IMR-90 (cell line): ENCODE measurements around the gene IER5. TPM values are rescaled to one million over a fixed set of nuclear protein-coding genes. Genes with fewer than 3 reads are reported as not detected.

ENCODE experiments used
- ATAC-seq: fragments of 200-7000 bp; cut with Tn5 transposase; 2 replicates; pipeline ENCODE4 v1.9.1; 2020; ENCODE audit warnings: low read depth, mild to moderate bottlenecking, moderate library complexity
- BruUV-seq: library from RNA; stranded (reverse); fragments of 400-500 nt; replicated peaks from 2 replicates; lab custom pipeline; 2021; lab: Mats Ljungman, UMichigan
- CTCF ChIA-PET: fragments of 300-600 bp; formaldehyde crosslinking; extraction: SDS; loops from one replicate; lab custom pipeline; 2021; ENCODE audit warnings: antibody characterized with exemption; lab: Yijun Ruan, JAX
- POLR2A ChIA-PET: fragments of 300-600 bp; sonication (Branson Sonifier 250); formaldehyde crosslinking; loops from one replicate; lab custom pipeline; 2022; ENCODE audit warnings: antibody characterized with exemption; ENCODE audit not compliant: unreplicated experiment; lab: Charles Lee
- DNase-seq: peaks from one replicate; pipeline ENCODE4 v3.0.0; 2013
- H2AFZ ChIP-seq: replicated peaks from 2 replicates; pipeline ENCODE3; 2013; ENCODE audit warnings: low read length, mild to moderate bottlenecking; ENCODE audit not compliant: poor library complexity
- H2AK5ac ChIP-seq: 2 replicates; pipeline ENCODE4 v1.6.1; 2013; ENCODE audit warnings: low read depth, low read length, inconsistent platforms
- H2AK9ac ChIP-seq: replicated peaks from 2 replicates; pipeline ENCODE3; 2013; ENCODE audit warnings: mild to moderate bottlenecking, low read depth, low read length, moderate library complexity; ENCODE audit not compliant: poor library complexity
- H2BK120ac ChIP-seq: 2 replicates; pipeline ENCODE4 v1.6.1; 2013; ENCODE audit warnings: low read depth, low read length, inconsistent platforms
- H2BK15ac ChIP-seq: 3 replicates; pipeline ENCODE4 v1.6.1; 2013; ENCODE audit warnings: low read depth, low read length, inconsistent platforms
- H2BK20ac ChIP-seq: 2 replicates; pipeline ENCODE4 v1.6.1; 2013; ENCODE audit warnings: low read depth, mild to moderate bottlenecking, inconsistent platforms, low read length, moderate library complexity
- H2BK5ac ChIP-seq: 2 replicates; pipeline ENCODE4 v1.6.1; 2013; ENCODE audit warnings: mild to moderate bottlenecking, low read depth, low read length, inconsistent platforms; ENCODE audit not compliant: poor library complexity, severe bottlenecking
- H3K14ac ChIP-seq: replicated peaks from 2 replicates; pipeline ENCODE4 v1.6.1; 2013; ENCODE audit warnings: low read depth, low read length, inconsistent platforms
- H3K18ac ChIP-seq: 2 replicates; pipeline ENCODE4 v1.6.1; 2013; ENCODE audit warnings: low read depth, low read length, control low read depth
- H3K23ac ChIP-seq: 2 replicates; pipeline ENCODE4 v1.6.1; 2013; ENCODE audit warnings: low read depth, low read length, inconsistent platforms
- H3K27ac ChIP-seq: 2 replicates; pipeline ENCODE4 v1.5.1; 2013; ENCODE audit warnings: mild to moderate bottlenecking, control low read depth, low read length; ENCODE audit not compliant: insufficient read depth
- H3K27me3 ChIP-seq: 2 replicates; pipeline ENCODE4 v1.6.1; 2013; ENCODE audit warnings: low read length; ENCODE audit not compliant: control insufficient read depth, insufficient read depth
- H3K36me3 ChIP-seq: 2 replicates; pipeline ENCODE4 v1.6.1; 2013; ENCODE audit warnings: low read length, mixed read lengths; ENCODE audit not compliant: control insufficient read depth, insufficient read depth
- H3K4ac ChIP-seq: 2 replicates; pipeline ENCODE4 v1.6.1; 2013; ENCODE audit warnings: low read depth, low read length, inconsistent platforms
- H3K4me1 ChIP-seq: 2 replicates; pipeline ENCODE4 v1.6.1; 2013; ENCODE audit warnings: low read length, mixed read lengths; ENCODE audit not compliant: control insufficient read depth, insufficient read depth
- H3K4me2 ChIP-seq: 2 replicates; pipeline ENCODE4 v1.6.1; 2013; ENCODE audit warnings: low read depth, mild to moderate bottlenecking, control low read depth, low read length, moderate library complexity
- H3K4me3 ChIP-seq: 2 replicates; pipeline ENCODE4 v1.5.1; 2013; ENCODE audit warnings: low read depth, mild to moderate bottlenecking, control low read depth, low read length, moderate library complexity; ENCODE audit not compliant: insufficient read depth
- H3K56ac ChIP-seq: 2 replicates; pipeline ENCODE4 v1.6.1; 2013; ENCODE audit warnings: low read length, inconsistent platforms; ENCODE audit not compliant: insufficient read depth; ENCODE audit errors: extremely low read depth
- H3K79me1 ChIP-seq, 2 experiments: 2 replicates each; pipeline ENCODE4 v1.6.1; 2013; ENCODE audit warnings: low read length in 2 of 2, inconsistent platforms in 1 of 2, low read depth in 1 of 2
- H3K9ac ChIP-seq: 2 replicates; pipeline ENCODE4 v1.6.1; 2013; ENCODE audit warnings: low read depth, low read length, control low read depth
- H3K9me1 ChIP-seq: 2 replicates; pipeline ENCODE4 v1.6.1; 2013; ENCODE audit warnings: low read length, inconsistent platforms; ENCODE audit not compliant: insufficient read depth
- H3K9me3 ChIP-seq: 2 replicates; pipeline ENCODE4 v1.6.1; 2013; ENCODE audit warnings: low read length; ENCODE audit not compliant: control insufficient read depth, insufficient read depth
- H4K20me1 ChIP-seq: 2 replicates; pipeline ENCODE4 v1.6.1; 2013; ENCODE audit warnings: low read length, inconsistent platforms; ENCODE audit not compliant: insufficient read depth
- H4K5ac ChIP-seq: 2 replicates; pipeline ENCODE4 v1.6.1; 2013; ENCODE audit warnings: mild to moderate bottlenecking, low read depth, low read length, control low read depth
- H4K8ac ChIP-seq, 2 experiments: 2 replicates each; pipeline ENCODE4 v1.6.1; 2013; ENCODE audit warnings: low read depth in 2 of 2, low read length in 2 of 2, control low read depth in 1 of 2, inconsistent platforms in 1 of 2
- H4K91ac ChIP-seq: 2 replicates; pipeline ENCODE4 v1.6.1; 2013; ENCODE audit warnings: low read depth, low read length, inconsistent platforms; ENCODE audit not compliant: insufficient read depth
- BHLHE40 ChIP-seq: fragments of 150-350 bp; IDR thresholded peaks from 2 replicates; pipeline ENCODE4 v1.6.1; 2016; ENCODE audit warnings: mild to moderate bottlenecking, low read depth, low read length
- CEBPB ChIP-seq: IDR thresholded peaks from 2 replicates; pipeline ENCODE4 v1.6.1; 2012; ENCODE audit warnings: low read depth, low read length, improper control_type of control experiment
- CHD1 ChIP-seq: IDR thresholded peaks from 2 replicates; pipeline ENCODE4 v1.6.1; 2012; ENCODE audit warnings: low read depth, low read length, improper control_type of control experiment
- ELK1 ChIP-seq: fragments of 150-350 bp; IDR thresholded peaks from 2 replicates; pipeline ENCODE4 v1.6.1; 2016; ENCODE audit warnings: low read depth, mild to moderate bottlenecking, low read length, moderate library complexity, borderline replicate concordance
- FOS ChIP-seq: fragments of 150-350 bp; IDR thresholded peaks from 2 replicates; pipeline ENCODE4 v1.6.1; 2016; ENCODE audit warnings: low read depth, low read length
- MAFK ChIP-seq: IDR thresholded peaks from 2 replicates; pipeline ENCODE4 v1.6.1; 2012; ENCODE audit warnings: low read depth, low read length, improper control_type of control experiment
- MAZ ChIP-seq: IDR thresholded peaks from 2 replicates; pipeline ENCODE4 v1.6.1; 2012; ENCODE audit warnings: low read depth, mild to moderate bottlenecking, low read length, improper control_type of control experiment, moderate library complexity, borderline replicate concordance
- MXI1 ChIP-seq: IDR thresholded peaks from 2 replicates; pipeline ENCODE4 v1.6.1; 2012; ENCODE audit warnings: low read depth, mild to moderate bottlenecking, low read length, moderate library complexity, borderline replicate concordance
- NFE2L2 ChIP-seq: fragments of 150-350 bp; IDR thresholded peaks from 2 replicates; pipeline ENCODE4 v1.6.1; 2016; ENCODE audit warnings: low read depth, mild to moderate bottlenecking, low read length
- POLR2A ChIP-seq: IDR thresholded peaks from 2 replicates; pipeline ENCODE4 v1.6.1; 2012; ENCODE audit warnings: mild to moderate bottlenecking, low read depth, low read length
- RAD21 ChIP-seq: IDR thresholded peaks from 2 replicates; pipeline ENCODE4 v1.6.1; 2012; ENCODE audit warnings: low read length, improper control_type of control experiment
- RCOR1 ChIP-seq: IDR thresholded peaks from 2 replicates; pipeline ENCODE4 v1.6.1; 2012; ENCODE audit warnings: mild to moderate bottlenecking, low read length, improper control_type of control experiment; ENCODE audit not compliant: insufficient replicate concordance
- RFX5 ChIP-seq: IDR thresholded peaks from 2 replicates; pipeline ENCODE4 v1.8.0; 2012; ENCODE audit warnings: low read depth, mild to moderate bottlenecking, low read length, moderate library complexity
- SMC3 ChIP-seq: fragments of 150-350 bp; IDR thresholded peaks from 2 replicates; pipeline ENCODE4 v1.6.1; 2016; ENCODE audit warnings: low read depth, mild to moderate bottlenecking, antibody characterized with exemption, low read length, moderate library complexity
- WGBS, 2 experiments: methylation state at CpG; one replicate each; pipeline versions ENCODE4 v1.1.5 to v1.1.7; 2013; ENCODE audit warnings: missing lambda C conversion rate in 2 of 2; ENCODE audit not compliant: insufficient read length in 1 of 2; ENCODE audit errors: extremely low coverage in 2 of 2; 5-methylcytosine and 5-hydroxymethylcytosine counted together
- dilution Hi-C: fragments of 300-500 bp; cut with HindIII; formaldehyde crosslinking; loops from one replicate; pipeline ENCODE4 v1.14.3; 2018; ENCODE audit warnings: low sequenced_read_pairs; ENCODE audit not compliant: unreplicated experiment
- in situ Hi-C: fragments of 300-500 bp; cut with MboI; formaldehyde crosslinking; loops from 3 replicates; pipeline ENCODE4 v1.14.3; 2019; ENCODE audit warnings: low sequenced_read_pairs, inconsistent platforms, mixed read lengths
- intact Hi-C: fragments of 100-400 bp; cut with micrococcal nuclease; formaldehyde crosslinking; loops from 2 replicates; pipeline ENCODE4 v1.10.0; 2022
- polyA plus RNA-seq, 3 experiments: library from polyadenylated mRNA; depleted of rRNA; stranded (reverse); fragments of >200 nt; gene quantifications; 2 replicates each; pipeline ENCODE4 v1.2.3, GENCODE V29; 2012; ENCODE audit warnings: low replicate concordance in 1 of 3
- total RNA-seq: library from RNA; depleted of rRNA; stranded (reverse); fragments of >200 nt; gene quantifications from 2 replicates; pipeline ENCODE4 v1.2.3, GENCODE V29; 2012
- TF ChIP-seq, protein P1 (sequence below): conservative IDR thresholded peaks from 2 replicates; pipeline ENCODE4 v1.5.1; 2012; ENCODE audit warnings: mild to moderate bottlenecking, low read depth, low read length, improper control_type of control experiment
- TF ChIP-seq, protein P2 (sequence below): fragments of 150-350 bp; IDR thresholded peaks from 2 replicates; pipeline ENCODE4 v1.6.1; 2017; ENCODE audit warnings: mild to moderate bottlenecking, antibody characterized with exemption, low read length, low read depth

IER5 gene
- total and polyA plus RNA-seq, 2 of the 4 experiments (the other 2 are of a cell fraction) = 15.8 to 27.1 TPM

DNA sequence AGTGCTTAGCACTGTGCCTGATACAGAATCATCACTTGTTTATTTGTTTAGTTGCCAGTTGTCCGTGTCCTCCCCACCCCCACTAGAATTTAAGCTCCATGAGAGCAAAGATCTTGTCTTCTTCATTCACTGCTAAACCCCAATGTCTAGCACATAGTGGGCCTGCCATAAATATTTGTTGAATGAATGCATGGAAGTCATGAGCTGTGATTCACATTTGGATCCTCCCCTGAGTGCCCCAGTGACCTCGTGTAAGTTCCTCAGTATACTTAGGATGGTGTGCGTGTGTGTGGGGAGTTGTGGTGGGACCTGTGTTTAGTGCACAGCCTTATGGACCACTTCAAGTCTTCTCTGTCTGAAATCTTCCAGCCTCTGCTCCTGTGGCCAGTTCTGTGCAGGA is 23.1 kb downstream of the IER5 start:
- Histone ChIP-seq H2BK20ac (peak overlapping the region; percentile 91), H4K91ac (peak overlapping the region; percentile 73), H3K9me3 (no peaks in the 10 kb centered on the region), H2BK120ac (peak overlapping the region; percentile 87), H3K27ac (peak overlapping the region; percentile 26; the same call in 1 of the 2 replicates), H3K4me1 (peaks cover 24% of the 10 kb centered on the region), H3K9ac (no peak overlapping the region), H3K23ac (peak overlapping the region; percentile 29; the same call in 1 of the 2 replicates), H3K27me3 (no peaks in the 10 kb centered on the region), H2BK5ac (peak overlapping the region; percentile 71), H2AK5ac (peak overlapping the region; percentile 86), H3K4me2 (no peak overlapping the region), H2AFZ (no peak overlapping the region), H3K18ac (peak overlapping the region; percentile 31), H2AK9ac (peak overlapping the region; percentile 58), H4K8ac (peak overlapping the region; percentile 2 to 63; a peak in 3 of 4 replicates), H3K56ac (peak overlapping the region; percentile 40; the same call in 1 of the 2 replicates), H4K20me1 (no peaks in the 10 kb centered on the region; the same call in 1 of the 2 replicates), H4K5ac (peak overlapping the region; percentile 28), H2BK15ac (peak overlapping the region; percentile 74; the same call in 2 of the 3 replicates), H3K36me3 (no peaks in the 10 kb centered on the region), H3K4ac (peak overlapping the region; percentile 91), H3K9me1 (peaks cover 25% of the 10 kb centered on the region), H3K4me3 (no peak overlapping the region), H3K79me1 (peaks cover 0 to 27% of the 10 kb centered on the region in 2 experiments; a peak in 2 of 4 replicates), H3K14ac (peak overlapping the region; percentile 86)
- WGBS, 2 experiments = 57% methylated on average over 1 of the region's 3 CpGs; no CpG with 5 or more reads in 1 of the 2 experiments
- ChIA-PET POLR2A (no interaction called here), CTCF (interaction anchor here (2.6 kb wide), 1 partner anchor 31 kb away, joined by 13 read pairs; no protein-coding TSS in a partner anchor)
- no TSS peak for BruUV-seq
- in situ Hi-C loops (no loop called here), dilution Hi-C loops (no loop called here), intact Hi-C loops (no loop called here)
- ATAC-seq (no peak), DNase-seq (peak; percentile 61)
- TF ChIP-seq ELK1 = no peak
- no peak for TF ChIP-seq RAD21
- TF ChIP-seq CHD1 = no peak
- no peak for TF ChIP-seq RFX5
- TF ChIP-seq, protein P1, sequence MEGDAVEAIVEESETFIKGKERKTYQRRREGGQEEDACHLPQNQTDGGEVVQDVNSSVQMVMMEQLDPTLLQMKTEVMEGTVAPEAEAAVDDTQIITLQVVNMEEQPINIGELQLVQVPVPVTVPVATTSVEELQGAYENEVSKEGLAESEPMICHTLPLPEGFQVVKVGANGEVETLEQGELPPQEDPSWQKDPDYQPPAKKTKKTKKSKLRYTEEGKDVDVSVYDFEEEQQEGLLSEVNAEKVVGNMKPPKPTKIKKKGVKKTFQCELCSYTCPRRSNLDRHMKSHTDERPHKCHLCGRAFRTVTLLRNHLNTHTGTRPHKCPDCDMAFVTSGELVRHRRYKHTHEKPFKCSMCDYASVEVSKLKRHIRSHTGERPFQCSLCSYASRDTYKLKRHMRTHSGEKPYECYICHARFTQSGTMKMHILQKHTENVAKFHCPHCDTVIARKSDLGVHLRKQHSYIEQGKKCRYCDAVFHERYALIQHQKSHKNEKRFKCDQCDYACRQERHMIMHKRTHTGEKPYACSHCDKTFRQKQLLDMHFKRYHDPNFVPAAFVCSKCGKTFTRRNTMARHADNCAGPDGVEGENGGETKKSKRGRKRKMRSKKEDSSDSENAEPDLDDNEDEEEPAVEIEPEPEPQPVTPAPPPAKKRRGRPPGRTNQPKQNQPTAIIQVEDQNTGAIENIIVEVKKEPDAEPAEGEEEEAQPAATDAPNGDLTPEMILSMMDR = no peak
- no peak for TF ChIP-seq BHLHE40
- no peak for TF ChIP-seq FOS
- no peak for TF ChIP-seq POLR2A
- no peak for TF ChIP-seq NFE2L2
- TF ChIP-seq MXI1 = no peak
- no peak for TF ChIP-seq SMC3
- no peak for TF ChIP-seq MAZ
- TF ChIP-seq, protein P2, sequence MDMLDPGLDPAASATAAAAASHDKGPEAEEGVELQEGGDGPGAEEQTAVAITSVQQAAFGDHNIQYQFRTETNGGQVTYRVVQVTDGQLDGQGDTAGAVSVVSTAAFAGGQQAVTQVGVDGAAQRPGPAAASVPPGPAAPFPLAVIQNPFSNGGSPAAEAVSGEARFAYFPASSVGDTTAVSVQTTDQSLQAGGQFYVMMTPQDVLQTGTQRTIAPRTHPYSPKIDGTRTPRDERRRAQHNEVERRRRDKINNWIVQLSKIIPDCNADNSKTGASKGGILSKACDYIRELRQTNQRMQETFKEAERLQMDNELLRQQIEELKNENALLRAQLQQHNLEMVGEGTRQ = no peak
- no peak for TF ChIP-seq MAFK
- no peak for TF ChIP-seq CEBPB
- TF ChIP-seq RCOR1 = no peak
